ENCODE results near the gene EYS. TPM values are rescaled to one million over a fixed set of nuclear protein-coding genes. Genes with fewer than 3 reads are reported as not detected.

EYS gene
- total RNA-seq, 1 donor from 2014 or later, result 0.08 TPM

- Histone ChIP-seq H3K4me3 (no peak overlapping the region), H3K27ac (replicated peaks) (no peak overlapping the region), H3K36me3 (no peaks in the 10 kb centered on the region), H3K4me1 (no peaks in the 10 kb centered on the region), H3K9me3 (replicated peaks) (no peaks in the 10 kb centered on the region), H3K27me3 (ENCODE audit: low read depth) (no peaks in the 10 kb centered on the region)
- TF ChIP-seq CTCF (IDR thresholded peaks at IDR 0.05; ENCODE audit: borderline replicate concordance), result no peak
- intact Hi-C loops (cut with micrococcal nuclease), result no loop called here
- DNase-seq, result no peak
Measured at GRCh38 chr6:64717281-64717680, 989.7 kb downstream of the EYS start.

GRCh38 chr6:64715624-64716023, 991.4 kb downstream of the EYS start:
- Histone ChIP-seq H3K9me3 (replicated peaks) (no peaks in the 10 kb centered on the region), H3K4me3 (no peak overlapping the region), H3K27ac (replicated peaks) (no peak overlapping the region), H3K36me3 (no peaks in the 10 kb centered on the region), H3K27me3 (ENCODE audit: low read depth) (no peaks in the 10 kb centered on the region), H3K4me1 (no peaks in the 10 kb centered on the region)
- TF ChIP-seq CTCF (IDR thresholded peaks at IDR 0.05; ENCODE audit: borderline replicate concordance), result no peak
- intact Hi-C loops (cut with micrococcal nuclease), result no loop called here
- DNase-seq, result no peak

- no peak for TF ChIP-seq CTCF (IDR thresholded peaks at IDR 0.05; ENCODE audit: borderline replicate concordance)
- Histone ChIP-seq H3K9me3 (replicated peaks) (no peaks in the 10 kb centered on the region), H3K4me1 (no peaks in the 10 kb centered on the region), H3K27ac (replicated peaks) (no peak overlapping the region), H3K27me3 (ENCODE audit: low read depth) (no peaks in the 10 kb centered on the region), H3K36me3 (no peaks in the 10 kb centered on the region), H3K4me3 (no peak overlapping the region)
- no peak for DNase-seq
- intact Hi-C loops (cut with micrococcal nuclease), result no loop called here
Measured at GRCh38 chr6:64714073-64714472, 993.0 kb downstream of the EYS start.

GRCh38 chr6:64713175-64713574, 993.9 kb downstream of the EYS start:
- intact Hi-C loops (cut with micrococcal nuclease), result no loop called here
- DNase-seq, result no peak
- no peak overlapping the region for H3K27ac ChIP-seq (replicated peaks)
- no peak for TF ChIP-seq CTCF (IDR thresholded peaks at IDR 0.05; ENCODE audit: borderline replicate concordance)
- H3K27me3 ChIP-seq (ENCODE audit: low read depth), result no peaks in the 10 kb centered on the region
- H3K36me3 ChIP-seq, result no peaks in the 10 kb centered on the region
- no peaks in the 10 kb centered on the region for H3K9me3 ChIP-seq (replicated peaks)
- H3K4me1 ChIP-seq, result no peaks in the 10 kb centered on the region
- no peak overlapping the region for H3K4me3 ChIP-seq

GRCh38 chr6:64712606-64713005, 994.4 kb downstream of the EYS start:
- Histone ChIP-seq H3K27ac (replicated peaks) (no peak overlapping the region), H3K4me1 (no peaks in the 10 kb centered on the region), H3K9me3 (replicated peaks) (no peaks in the 10 kb centered on the region), H3K4me3 (no peak overlapping the region), H3K27me3 (ENCODE audit: low read depth) (no peaks in the 10 kb centered on the region), H3K36me3 (no peaks in the 10 kb centered on the region)
- no peak for DNase-seq
- intact Hi-C loops (cut with micrococcal nuclease), result no loop called here
- TF ChIP-seq CTCF (IDR thresholded peaks at IDR 0.05; ENCODE audit: borderline replicate concordance), result no peak

GRCh38 chr6:64703922-64704321, 1003.1 kb downstream of the EYS start:
- Histone ChIP-seq H3K9me3 (replicated peaks) (peaks cover 15% of the 10 kb centered on the region), H3K4me3 (no peak overlapping the region), H3K27ac (replicated peaks) (no peak overlapping the region), H3K36me3 (no peaks in the 10 kb centered on the region), H3K27me3 (ENCODE audit: low read depth) (no peaks in the 10 kb centered on the region), H3K4me1 (no peaks in the 10 kb centered on the region)
- TF ChIP-seq CTCF (IDR thresholded peaks at IDR 0.05; ENCODE audit: borderline replicate concordance), result no peak
- DNase-seq, result no peak
- intact Hi-C loops (cut with micrococcal nuclease), result no loop called here

Data from left ventricle myocardium inferior (tissue), 1 donor.